Stimulated activated CD8-positive, alpha-beta memory T cell treated with anti-CD3 and anti-CD28 coated beads, Interleukin-7, amount 100 ng/mL, for 1 hour (primary cell): ENCODE results near the gene VWA8.
"Not testable (repeated sequence)": the region's sequence is repeated elsewhere in the genome, so short reads cannot be mapped to it uniquely, and the experiment has no call there.

Experiments
- DNase-seq, 2 donors: peaks; one replicate each; pipeline ENCODE4 v3.0.0-alpha.2; 2020; ENCODE audit warnings: low read depth in 2 of 2

The VWA8 gene

DNA sequence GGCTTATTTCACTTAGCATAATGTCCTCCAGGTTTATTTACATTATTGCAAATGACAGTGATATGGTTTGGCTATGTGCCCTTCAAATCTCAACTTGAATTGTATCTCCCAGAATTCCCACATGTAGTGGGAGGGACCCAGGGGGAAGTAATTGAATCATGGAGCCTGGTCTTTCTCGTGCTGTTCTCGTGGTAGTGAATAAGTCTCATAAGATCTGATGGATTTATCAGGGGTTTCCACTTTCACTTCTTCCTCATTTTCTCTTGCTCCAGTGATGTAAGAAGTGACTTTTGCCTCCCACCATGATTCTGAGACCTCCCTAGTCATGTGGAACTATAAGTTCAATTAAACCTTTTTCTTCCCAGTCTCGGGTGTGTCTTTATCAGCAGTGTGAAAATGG lies 109.6 kb downstream of the VWA8 start:
- DNase-seq = no peak

DNA sequence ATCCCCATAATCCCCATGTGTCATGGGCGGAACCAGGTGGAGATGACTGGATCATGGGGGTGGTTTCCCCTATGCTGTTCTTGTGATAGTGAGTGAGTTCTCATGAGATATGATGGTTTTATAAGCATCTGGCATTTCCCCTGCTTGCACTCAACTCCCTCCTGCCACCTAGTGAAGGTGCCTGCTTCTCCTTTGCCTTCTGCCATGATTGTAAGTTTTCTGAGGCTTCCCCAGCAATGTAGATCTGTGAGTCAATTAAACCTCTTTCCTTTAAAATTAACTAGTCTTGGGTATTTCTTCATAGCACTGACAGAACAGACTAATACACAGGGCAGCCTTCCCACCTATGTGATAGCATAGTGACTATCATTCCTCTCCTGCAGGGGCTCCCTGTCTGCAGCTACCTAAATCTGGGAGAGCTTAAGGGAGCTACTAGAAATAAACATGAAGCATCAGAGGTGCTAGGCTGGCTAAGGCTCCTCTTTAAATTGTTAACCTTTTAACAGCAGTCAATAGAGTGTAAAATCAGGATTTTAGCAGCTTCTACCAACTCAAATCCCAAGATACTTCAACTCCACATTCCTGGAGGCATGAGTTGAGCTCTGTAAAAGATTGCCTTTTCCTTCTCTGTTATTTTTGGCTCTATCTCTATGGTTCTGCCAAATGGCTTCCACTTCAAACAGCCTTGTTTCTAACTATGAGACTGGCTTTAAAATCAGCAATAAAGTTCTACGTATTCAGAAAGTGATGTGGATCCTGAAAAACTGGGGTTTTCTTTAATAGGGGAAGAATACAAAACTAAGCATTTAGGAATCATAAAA lies 112.3 kb downstream of the VWA8 start:
- DNase-seq = no peak

DNA sequence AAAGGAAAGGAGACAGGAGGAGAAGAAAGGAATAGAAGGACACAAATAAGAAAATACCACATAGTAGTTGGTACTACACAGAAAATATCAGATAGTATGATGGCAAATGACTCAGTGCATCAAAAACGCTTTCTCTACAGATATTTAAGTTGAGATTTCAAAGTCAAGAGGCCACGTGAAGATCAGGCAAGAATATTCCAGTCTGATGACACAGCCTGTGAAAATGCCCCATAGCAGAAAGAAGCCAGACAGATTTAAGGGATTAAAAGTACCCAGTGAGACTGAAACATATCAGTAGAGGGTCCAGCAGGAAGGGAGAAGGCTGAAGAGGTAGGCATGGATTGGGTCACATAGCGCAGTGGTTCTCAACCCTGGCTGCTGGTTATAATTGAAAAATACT lies 113.7 kb downstream of the VWA8 start:
- no peak for DNase-seq

DNA sequence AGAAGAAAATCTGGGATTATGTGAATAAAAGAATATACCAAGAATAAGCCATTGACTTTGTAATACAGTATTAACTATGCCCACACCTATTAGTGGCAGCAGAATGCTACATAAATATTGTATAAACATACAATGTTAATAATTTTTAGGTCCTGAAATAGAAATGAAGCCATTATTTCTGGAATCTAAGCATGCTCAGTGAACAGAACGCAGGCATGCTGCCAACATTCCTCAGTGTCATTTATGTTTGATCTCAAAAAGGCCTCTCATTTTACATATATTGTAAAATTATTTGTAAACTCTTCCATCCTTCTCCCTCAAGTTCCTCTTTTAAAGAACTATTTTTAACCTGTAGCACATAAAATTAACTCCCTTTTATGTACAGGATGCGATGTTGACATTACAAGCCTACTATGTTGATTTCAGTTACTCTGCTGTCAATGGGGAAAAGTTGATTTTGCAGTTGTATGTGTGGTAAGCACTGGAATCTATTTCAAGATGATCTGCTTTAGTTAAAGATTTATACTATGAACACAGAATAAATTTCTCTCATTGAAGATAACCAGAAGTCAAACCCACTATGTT lies 118.8 kb downstream of the VWA8 start:
- no peak for DNase-seq

DNA sequence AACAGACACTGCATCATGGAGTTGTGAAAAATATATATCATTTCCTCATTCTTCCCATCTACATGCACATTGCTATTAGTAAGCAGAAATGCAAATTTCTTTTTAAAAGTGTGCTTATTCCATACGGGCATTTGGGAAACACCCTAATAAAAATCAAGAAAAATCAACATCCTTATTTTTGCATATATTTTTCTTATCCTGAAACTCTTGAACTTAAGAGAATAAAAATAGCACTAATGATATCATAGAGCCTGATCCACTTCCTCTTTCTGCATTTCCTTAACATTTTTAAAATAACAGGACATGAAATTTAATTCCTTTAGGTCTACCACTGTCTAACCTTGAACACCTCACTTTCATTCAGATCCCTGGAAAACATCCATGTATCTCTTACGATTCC lies 123.3 kb downstream of the VWA8 start:
- no peak for DNase-seq

DNA sequence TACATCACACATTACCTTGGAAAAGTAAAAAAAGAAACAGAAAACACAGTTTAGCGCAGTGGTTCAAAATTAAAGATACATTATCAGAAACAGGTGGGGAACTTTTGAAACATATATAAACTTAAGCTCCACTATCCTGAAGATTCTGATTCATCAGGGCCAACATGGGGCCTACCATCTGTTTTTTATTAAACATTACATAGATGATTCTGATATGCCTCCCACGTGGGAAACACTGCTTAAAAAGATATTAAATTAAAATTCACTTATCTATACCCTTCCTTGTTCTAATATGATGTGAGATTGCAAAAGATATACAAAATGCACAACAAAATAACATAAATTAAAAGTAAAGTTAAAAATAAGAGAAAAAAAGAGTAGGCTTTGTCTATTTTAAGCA lies 125.0 kb downstream of the VWA8 start:
- DNase-seq = no peak

DNA sequence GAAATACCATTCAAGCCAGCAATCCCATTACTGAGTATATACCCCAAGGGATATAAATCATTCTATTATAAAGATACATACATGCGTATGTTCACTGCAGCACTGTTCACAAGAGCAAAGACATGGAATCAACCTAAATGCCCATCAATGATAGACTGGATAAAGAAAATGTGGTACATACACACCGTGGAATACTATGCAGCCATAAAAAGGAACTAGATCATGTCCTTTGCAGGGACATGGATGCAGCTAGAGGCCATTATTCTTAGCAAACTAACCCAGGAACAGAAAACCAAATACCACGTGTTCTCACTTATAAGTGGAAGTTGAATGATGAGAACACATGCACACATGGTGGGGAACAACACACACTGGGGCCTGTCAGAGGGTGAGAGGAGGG lies 126.2 kb downstream of the VWA8 start:
- not testable (repeated sequence) for DNase-seq

DNA sequence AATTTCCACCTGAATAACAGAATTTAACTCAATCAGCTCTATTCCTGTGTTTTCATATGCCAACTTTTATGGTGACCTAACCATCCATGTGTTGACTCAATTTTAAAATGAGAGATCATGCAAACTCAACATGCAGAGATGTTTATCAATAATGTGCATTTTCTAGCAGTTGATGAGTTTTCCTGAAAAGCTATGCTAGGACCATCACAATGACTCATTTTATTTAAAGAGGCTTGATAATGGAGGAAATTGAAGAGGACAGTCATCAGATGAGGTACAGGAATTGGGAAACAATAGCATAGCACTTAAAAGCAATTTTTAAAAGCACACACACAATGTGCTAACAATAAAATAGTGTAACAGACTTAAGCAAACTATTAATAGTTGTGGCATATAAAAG lies 127.1 kb downstream of the VWA8 start:
- DNase-seq = no peak

DNA sequence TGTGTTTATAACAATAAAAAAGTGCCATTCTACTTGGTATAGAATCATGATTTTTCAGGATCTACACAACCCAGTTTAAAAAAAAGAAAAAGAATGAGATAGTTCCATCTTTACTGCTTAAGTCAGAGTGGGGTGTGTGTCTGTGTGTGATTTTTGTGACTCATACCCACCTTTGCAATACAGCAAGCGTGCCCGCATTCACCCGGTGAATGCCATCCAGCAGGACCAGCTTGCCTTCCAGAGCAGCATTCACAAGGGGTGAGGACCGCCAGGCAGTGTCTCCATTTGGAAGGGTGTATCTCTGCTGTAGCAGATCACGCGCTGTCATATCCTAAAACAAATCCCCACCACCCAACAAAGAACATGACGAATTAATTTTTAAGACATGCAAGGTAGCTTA lies 127.7 kb downstream of the VWA8 start:
- DNase-seq = no peak

DNA sequence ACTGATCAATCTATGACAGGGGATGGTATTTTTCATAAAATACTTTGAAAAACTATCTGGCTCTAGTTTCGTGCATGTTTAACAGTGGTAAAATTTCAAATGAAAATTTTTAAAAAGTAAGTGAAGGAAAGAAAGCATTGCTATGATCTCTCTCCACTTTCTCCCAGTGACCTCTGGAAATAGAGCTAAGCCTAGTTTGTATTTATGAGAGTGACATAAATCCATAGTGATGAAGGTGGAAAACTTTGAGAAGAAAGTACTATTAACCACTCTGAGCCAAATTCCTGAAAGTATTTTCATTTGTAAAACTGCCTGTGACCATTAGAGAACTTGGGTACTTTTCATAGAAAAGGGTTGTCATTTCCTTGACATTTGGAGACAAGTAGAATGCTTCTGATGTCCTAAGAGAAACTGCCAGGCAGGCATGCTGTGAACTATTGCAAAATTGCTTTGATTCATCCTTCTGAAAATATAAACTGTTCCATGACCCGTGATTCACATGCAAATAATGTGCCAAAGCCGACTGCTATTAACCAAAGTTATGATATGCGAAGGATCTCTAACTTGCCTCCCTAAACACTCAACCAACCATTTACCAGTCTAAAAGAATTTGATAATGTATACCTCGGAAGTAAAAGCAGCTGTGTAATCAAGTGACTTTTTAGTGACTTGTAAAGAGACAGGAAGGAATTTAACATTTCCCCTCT lies 133.2 kb downstream of the VWA8 start:
- DNase-seq = no peak

DNA sequence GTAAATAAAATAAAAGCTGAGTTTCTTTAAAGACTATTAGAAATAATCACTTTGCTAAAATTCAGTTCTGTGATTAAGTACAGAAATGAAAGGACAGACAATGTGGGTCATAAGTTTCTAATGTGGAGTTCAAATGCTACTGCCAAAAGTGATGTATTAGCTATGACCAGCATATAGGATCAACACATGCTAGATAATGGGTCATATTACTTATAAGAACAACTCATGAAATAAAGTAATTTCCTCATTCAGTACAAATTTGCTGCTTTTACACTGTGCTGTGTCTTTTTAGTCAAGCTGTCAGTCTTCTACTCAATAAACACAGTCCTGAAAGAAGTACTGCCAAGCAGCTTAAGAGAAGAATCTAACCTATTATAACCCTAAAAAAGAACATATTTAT lies 135.2 kb downstream of the VWA8 start:
- DNase-seq = no peak

DNA sequence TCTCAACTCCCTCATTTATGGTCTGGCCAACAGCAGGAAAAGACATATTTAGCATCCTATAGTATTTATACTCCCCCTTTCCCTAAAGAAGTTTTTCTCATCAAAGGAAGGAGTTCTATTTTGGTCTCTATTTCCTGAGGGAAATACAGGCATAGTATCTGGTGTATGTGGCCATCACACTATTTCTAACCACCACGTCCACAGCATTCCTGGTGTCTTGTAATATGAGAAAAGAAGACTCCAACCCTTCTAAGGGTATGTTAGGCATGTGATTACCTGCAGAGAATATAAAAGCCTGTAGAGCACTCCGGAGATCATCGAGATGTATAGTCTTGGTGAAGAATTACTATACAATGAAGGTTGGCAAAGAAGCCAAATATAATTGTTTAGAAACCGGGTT lies 137.4 kb downstream of the VWA8 start:
- DNase-seq = no peak

DNA sequence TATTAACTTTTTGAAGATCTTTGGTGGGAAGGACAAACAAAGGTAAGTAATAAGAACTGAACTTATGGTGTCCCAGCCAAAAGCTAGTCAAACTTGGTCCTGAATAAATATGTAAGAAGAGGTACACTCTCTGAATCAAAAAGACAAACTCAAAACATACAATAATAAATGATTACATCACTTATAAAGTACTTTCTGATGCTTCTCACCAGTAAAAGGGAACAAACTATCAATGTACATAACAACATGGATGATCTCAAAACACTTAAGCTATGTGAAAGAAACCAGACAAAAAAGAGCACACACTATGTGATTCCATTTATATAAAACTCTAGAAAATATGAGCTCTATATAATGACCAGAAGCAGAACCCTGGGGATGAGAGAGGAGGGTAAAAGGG lies 138.3 kb downstream of the VWA8 start:
- DNase-seq = no peak

DNA sequence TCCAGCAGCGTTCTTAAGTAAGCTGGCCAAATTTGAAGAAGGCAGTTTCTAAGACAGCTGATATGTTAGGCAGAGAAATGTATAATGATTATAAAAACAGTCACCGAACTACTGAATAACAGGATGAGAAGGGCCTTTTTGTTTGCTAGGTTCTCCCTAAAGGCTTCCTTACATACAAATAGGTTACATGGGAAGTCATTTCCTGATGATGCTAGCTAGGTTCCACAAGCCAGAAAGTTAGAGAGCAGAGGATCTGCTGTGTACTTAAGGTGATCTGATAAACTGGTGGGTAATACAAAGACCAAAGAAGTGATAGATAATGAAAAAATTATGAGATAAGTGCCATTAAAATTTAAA lies 139.7 kb downstream of the VWA8 start:
- no peak for DNase-seq

DNA sequence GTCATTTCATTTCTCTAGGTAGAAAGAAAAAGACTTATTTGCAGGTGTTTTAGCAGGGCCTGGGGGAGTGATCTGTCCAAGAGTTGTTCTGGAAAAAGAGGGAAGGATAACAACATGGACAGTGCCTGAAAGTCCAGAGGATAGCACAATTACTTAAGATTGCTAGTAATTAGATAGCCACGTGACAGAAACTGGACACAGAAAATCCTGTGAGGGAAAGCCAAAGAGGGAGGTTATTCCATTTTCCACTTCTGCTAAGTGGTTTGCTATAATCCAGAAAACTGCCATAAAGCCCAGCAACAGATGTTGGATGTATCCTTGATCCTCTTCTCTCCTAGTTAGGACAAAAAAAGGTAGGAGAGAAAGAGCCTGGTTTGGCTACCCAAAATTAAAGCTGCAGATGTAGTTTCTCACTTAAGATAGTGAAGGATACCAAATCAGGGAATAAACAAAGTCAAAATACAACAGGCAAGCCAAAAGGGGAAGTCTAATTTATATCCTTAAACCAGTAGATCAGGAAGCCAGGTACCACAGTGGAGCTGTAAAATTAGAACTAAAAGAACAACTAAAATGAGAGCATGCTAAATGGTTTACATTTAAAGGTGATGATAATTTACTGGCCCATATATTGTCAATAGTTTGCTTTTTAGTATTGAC lies 140.2 kb downstream of the VWA8 start:
- no peak for DNase-seq

DNA sequence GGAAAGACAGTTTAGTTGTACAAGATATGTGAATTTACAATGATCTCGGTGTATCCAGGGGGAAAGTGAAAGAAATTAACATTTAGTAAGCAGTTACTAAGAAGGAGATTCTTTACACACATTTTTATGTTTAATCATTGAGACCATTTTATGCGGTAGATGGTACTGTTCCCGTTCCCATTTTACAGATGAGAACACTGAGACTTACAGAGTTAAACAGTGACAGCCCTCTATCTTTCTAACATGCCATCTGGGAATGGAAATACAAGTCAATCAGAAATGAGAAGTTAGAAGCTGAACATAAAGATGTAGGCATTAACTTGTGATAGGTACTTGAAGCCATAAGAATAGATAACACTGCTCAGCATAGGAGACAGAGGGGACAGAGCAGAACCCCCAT lies 144.9 kb downstream of the VWA8 start:
- no peak for DNase-seq

DNA sequence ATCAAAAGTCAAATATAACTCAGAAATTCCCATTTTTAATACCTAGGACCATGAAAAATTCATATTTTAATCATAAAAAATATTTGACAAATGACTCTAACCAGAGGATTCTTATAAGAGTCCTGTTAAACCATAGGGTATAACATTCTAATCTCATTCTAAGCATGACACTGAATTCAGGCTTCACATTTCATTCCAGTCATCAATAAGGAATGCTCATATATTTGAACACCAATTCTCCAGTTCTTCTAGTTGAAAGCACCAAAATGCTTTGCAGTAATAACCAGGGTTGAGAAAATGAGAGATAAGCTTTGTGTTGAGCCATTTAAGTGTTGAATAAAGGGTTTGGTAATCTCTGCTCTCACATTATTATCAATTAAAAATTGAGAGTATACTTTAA lies 147.5 kb downstream of the VWA8 start:
- no peak for DNase-seq

DNA sequence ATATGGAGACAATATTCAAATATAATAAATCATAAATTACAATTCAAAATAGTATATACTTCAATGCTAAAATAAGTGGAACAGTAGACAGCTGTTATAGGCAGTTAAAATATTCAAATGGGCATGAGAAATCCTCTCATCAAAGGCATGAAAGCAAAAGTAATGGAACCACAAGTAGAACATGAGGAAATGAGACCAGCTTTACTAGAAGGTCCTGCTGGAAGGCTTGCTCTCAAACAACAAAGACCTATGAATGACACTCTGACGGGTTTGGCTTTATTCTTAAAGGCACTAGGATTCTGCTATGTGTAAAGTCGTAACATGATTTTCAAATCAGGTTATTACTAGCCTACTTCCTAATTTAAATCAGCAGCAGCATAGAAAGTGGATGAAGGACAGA lies 148.1 kb downstream of the VWA8 start:
- no peak for DNase-seq

DNA sequence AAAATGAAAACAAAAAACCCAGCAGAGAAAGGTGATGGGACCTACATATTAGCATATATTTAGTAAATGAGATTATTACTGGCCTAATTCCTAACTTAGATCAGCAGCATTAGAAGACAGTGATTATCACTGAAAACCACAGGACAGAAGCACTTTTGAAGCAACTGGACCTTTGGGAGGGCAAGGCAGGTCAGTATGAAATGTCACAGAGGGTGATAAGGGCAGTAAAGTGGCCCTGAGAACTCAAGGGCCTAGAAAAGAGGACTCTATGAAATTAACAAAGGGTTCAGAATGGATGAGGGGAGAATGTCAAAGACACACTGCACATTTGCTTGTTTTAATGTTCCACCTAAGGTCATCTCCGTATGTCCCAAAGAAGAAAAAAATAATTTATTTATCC lies 148.7 kb downstream of the VWA8 start:
- no peak for DNase-seq

DNA sequence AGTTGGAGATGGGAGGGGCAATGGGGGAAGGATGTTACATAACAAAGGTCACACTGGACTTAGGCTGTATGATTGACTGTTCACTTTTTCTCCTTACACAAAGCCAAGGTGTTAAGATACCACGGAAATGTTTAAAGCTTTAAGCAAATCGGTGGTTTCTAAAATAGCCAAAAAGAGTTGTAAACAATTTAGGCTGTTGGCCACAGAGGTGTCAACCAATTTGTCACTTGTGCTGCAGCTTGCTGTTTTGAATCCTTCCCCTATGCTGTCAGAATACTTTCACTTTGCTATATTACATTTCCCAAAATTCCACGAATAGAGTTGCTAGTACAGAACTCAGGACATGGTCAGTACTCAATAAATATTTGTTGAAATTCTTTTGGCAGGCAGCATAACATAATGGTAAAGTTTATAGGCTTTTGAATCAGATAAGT lies 149.3 kb downstream of the VWA8 start:
- DNase-seq = no peak

DNA sequence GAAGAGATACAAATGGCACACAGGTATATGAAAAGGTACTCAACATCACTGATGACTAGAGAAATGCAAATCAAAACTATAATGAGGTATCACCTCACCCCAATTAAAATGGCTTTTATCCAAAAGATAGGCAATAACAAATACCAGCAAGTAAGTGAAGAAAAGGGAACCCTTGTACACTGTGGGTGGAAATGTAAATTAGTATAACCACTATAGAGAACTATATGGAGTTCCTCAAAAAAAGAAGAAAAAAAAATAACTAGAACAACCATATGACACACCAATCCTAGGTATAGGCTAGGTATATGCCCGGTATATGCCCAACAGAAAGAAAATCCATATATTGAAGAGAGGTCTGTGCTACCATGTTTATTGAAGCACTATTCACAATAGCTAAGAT lies 150.9 kb downstream of the VWA8 start:
- no peak for DNase-seq

DNA sequence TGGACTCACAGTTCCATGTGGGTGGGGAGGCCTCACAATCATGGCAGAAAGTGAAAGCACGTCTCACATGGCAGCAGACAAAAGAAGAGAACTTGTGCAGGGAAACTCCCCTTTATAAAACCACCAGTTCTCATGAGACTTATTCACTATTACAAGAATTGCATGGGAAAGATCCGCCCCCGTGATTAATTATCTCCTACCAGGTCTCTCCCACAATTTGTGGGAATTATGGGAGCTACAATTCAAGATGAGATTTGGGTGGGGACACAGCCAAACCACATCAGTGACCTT lies 157.5 kb downstream of the VWA8 start:
- DNase-seq = not testable (repeated sequence)
